ENCODE data around the gene DDX19B.

GRCh38 chr16:70374213-70374612, 75.2 kb downstream of the DDX19B start:
- no peak for TF ChIP-seq CTCF (IDR thresholded peaks at IDR 0.05; ENCODE audit: insufficient read depth, low read depth, low read length)
- TF ChIP-seq EZH2 (IDR thresholded peaks at IDR 0.05; ENCODE audit: insufficient read depth, low read length), result no peak

All from astrocyte (in vitro differentiated cells and primary cell).